Subcutaneous abdominal adipose tissue (tissue), 5 donors: Measurements from ENCODE around the gene ACP5.
"Not testable (repeated sequence)": the region's sequence is repeated elsewhere in the genome, so short reads cannot be mapped to it uniquely, and the experiment has no call there.

Experiments used
- H3K27ac ChIP-seq: one replicate; pipeline ENCODE4 v1.7.0; 2013; ENCODE audit warnings: low read depth, mild to moderate bottlenecking, inconsistent platforms, low read length, moderate library complexity
- H3K27me3 ChIP-seq, 5 donors: one replicate each; pipeline ENCODE4 v1.7.0; 2013; ENCODE audit warnings: low read length in 5 of 5, inconsistent platforms in 1 of 5; ENCODE audit not compliant: control insufficient read depth in 5 of 5, insufficient read depth in 4 of 5
- H3K36me3 ChIP-seq, 5 donors: one replicate each; pipeline ENCODE4 v1.7.0; 2013; ENCODE audit warnings: low read length in 5 of 5; ENCODE audit not compliant: control insufficient read depth in 5 of 5, insufficient read depth in 5 of 5
- H3K4me1 ChIP-seq, 5 donors: one replicate each; pipeline ENCODE4 v1.7.0; 2013; ENCODE audit warnings: low read length in 5 of 5, mild to moderate bottlenecking in 3 of 5, moderate library complexity in 1 of 5; ENCODE audit not compliant: control insufficient read depth in 5 of 5, insufficient read depth in 5 of 5
- H3K4me3 ChIP-seq, 5 donors: one replicate each; pipeline ENCODE4 v1.7.0; 2013; ENCODE audit warnings: low read length in 5 of 5, low read depth in 1 of 5
- H3K9ac ChIP-seq, 5 donors: one replicate each; pipeline ENCODE4 v1.7.0; 2013; ENCODE audit warnings: low read length in 5 of 5, mild to moderate bottlenecking in 4 of 5, moderate library complexity in 3 of 5
- H3K9me3 ChIP-seq, 5 donors: one replicate each; pipeline ENCODE4 v1.7.0; 2013; ENCODE audit warnings: low read length in 5 of 5; ENCODE audit not compliant: control insufficient read depth in 5 of 5
- donor health status: healthy.
- donor health status: healthy.
- donor health status: healthy.
- donor health status: healthy.
- donor health status: healthy.

ACP5 gene

DNA sequence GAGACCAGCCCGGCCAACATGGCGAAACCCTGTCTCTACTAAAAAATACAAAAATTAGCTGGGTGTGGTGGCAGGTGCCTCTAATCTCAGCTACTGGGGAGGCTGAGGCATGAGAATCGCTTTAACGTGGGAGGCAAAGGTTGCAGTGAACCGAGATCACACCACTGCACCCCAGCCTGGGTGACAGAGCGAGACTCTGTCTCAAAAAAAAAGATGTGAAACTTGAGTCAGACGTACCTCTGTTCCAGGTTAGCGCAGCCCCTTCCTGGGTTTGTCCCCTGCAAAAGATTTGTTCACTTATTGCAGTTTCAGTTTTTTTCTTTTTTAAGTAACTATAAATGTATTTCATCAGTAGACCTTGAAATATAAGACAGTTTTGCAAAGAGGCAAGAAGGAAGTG is 22.3 kb upstream of the ACP5 start:
- H3K27me3 ChIP-seq, H3K9ac ChIP-seq, H3K36me3 ChIP-seq, H3K9me3 ChIP-seq, H3K4me3 ChIP-seq, H3K27ac ChIP-seq: not testable (repeated sequence)
- H3K4me1 ChIP-seq, result peaks cover 0 to 28% (median 16%) of the 10 kb centered on the region in 5 donors

DNA sequence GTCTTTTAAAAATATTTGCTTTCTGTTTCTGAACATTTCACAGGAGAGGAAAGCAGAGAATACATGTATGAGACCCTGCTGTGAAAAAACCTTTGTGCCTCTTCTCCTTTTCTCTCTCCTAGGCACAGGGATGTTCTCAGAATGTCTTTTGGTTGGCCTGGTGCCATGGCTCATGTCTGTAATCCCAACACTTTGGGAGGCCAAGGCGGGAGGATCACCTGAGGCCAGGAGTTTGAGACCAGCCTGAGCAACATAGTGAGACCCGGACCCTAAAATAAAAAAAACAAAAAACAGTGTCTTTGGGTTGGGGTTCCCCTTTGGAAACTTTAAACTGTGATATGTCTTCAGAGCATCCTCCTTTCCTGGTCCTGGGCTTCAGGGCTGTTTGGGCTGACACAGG is 21.3 kb upstream of the ACP5 start:
- H3K4me1 ChIP-seq, result peaks cover 0 to 28% (median 16%) of the 10 kb centered on the region in 5 donors

DNA sequence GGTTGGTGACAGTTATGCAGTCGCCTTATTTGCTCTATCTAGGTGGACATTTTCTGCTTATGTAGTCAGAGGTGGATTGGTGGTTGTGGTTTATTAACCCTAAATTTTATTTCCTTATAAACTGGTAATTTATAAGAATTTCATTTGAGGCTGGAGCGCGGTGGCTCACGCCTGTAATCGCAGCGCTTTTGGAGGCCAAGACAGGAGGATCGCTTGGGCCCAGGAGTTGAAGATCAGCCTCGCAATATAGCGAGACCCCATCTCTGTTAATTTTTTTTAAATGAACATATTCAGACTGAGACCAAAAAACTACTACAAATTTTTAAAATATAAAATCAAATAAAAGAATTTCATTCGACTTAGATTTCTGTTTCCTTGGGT is 20.6 kb upstream of the ACP5 start:
- Histone ChIP-seq H3K27ac (peak overlapping the region; percentile 69), H3K27me3 (no peaks in the 10 kb centered on the region), H3K4me1 (peaks cover 0 to 28% (median 16%) of the 10 kb centered on the region in 5 donors), H3K9ac (peak overlapping the region; percentile 48 to 97 (median 94)), H3K9me3 (no peaks in the 10 kb centered on the region), H3K4me3 (peak overlapping the region; percentile 91 to 98 (median 94)), H3K36me3 (no peaks in the 10 kb centered on the region)

More for the DNA sequence above, 21.3 kb upstream of the ACP5 start:
- no peaks in the 10 kb centered on the region for H3K9me3 ChIP-seq
- no peak overlapping the region for H3K4me3 ChIP-seq
- no peak overlapping the region for H3K27ac ChIP-seq
- no peaks in the 10 kb centered on the region for H3K27me3 ChIP-seq
- H3K9ac ChIP-seq, result peak overlapping the region in 3 of 5 donors; percentile 11 to 96 (median 94)
- H3K36me3 ChIP-seq, result no peaks in the 10 kb centered on the region

DNA sequence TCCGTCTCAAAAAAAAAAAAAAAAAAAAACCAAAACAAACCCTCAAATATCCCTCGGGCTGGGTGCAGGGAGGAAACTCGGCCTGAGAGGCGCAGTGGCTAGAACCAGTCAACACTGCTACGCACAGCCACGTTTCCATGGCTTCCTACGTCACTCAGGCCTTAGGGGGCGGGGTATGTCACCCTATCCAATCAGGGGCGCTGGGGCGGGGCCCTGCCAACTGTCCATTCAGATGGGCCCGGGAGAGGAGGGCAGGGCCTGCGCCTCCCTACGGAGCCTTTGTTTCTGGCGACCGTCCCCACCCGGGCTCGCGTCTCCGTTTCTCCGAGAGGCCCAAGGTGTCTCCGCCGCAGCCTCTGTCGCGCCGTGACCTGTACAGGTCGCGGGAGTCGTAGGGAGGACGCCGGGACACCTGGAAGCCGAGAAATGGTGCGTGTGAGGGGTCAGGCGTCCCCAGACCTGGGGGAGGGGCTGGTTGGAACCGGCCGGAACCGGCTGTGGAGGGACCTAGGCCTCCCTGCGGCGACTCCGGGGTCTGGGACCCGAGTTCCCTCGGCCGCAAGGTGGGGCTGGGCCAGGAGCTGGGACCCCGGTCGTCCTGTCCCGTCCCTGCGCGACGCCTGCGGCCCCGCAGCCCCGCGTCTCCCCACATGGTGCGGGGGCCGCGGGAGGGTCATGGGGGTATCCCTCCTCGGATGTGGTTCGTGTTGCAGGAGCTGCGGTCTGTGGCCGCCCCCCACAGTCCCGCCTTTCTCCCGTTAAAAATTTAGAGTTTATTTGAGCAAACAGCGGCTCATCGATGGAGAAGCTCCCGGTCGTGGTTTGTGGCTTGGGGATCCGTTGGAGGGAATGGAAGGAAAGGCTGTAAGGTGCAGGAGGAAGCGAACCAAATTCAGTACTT is 20.0 kb upstream of the ACP5 start, which contains the start of gene ZNF627:
TSS of gene ZNF627 (plus strand) at position 282 of the 901 bp plus-strand sequence. CDS start at position 427, 145 bp downstream.
- Histone ChIP-seq H3K27me3 (no peaks in the 10 kb centered on the region), H3K27ac (peak within 1 kb of the TSS; percentile 69), H3K36me3 (no peaks in the 10 kb centered on the region), H3K9me3 (no peaks in the 10 kb centered on the region), H3K4me3 (peak within 1 kb of the TSS; percentile 91 to 98 (median 94)), H3K9ac (peak within 1 kb of the TSS; percentile 48 to 97 (median 94)), H3K4me1 (peaks cover 0 to 28% (median 16%) of the 10 kb centered on the region in 5 donors)

DNA sequence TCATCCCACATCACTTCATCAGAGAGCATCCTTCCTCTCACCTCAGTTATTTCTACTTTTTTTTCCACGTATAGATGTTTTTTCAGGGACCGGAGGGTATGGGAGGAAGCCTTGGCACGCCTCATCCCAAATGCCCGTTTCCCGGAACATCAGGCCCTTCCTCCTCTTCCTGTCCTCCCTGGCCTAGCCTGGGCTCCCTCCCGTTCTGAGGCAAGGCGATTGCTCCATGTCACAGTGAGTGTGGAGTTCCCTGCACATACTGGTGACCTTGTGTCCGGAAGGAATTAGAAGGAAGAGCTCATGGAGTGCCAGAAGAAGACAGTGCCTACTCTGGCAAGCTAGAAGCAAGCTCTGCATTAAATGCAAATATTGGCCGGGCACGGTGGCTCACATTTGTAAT is 18.7 kb upstream of the ACP5 start:
- peak overlapping the region in 1 of 5 donors; percentile 11 for H3K9ac ChIP-seq
- H3K4me1 ChIP-seq, result peaks cover 0 to 28% (median 16%) of the 10 kb centered on the region in 5 donors
- H3K27ac ChIP-seq, result no peak overlapping the region
- no peaks in the 10 kb centered on the region for H3K36me3 ChIP-seq
- H3K27me3 ChIP-seq, result no peaks in the 10 kb centered on the region
- no peaks in the 10 kb centered on the region for H3K9me3 ChIP-seq
- peak overlapping the region in 1 of 5 donors; percentile 98 for H3K4me3 ChIP-seq

DNA sequence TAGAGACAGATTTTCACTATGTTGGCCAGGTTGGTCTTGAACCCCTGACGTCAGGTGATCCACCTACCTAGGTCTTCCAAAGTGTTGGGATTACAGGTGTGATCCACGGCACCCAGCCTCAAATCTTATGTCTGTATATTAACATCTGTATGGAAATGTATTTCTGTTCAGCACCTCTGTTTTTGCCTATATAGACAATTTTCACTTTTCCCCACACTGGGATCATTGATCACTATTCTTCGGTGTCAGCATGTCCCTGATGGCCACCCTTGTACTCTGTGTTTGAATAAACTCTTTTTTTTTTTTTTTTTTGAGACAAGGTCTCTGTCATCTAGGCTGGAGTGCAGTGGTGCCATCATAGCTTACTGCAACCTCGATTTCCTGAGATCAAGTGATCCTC is 16.6 kb upstream of the ACP5 start:
- Histone ChIP-seq H3K9me3 (no peaks in the 10 kb centered on the region), H3K9ac (no peak overlapping the region), H3K4me3 (no peak overlapping the region), H3K27ac (no peak overlapping the region), H3K36me3 (no peaks in the 10 kb centered on the region), H3K27me3 (no peaks in the 10 kb centered on the region), H3K4me1 (peaks cover 0 to 25% (median 16%) of the 10 kb centered on the region in 5 donors)

DNA sequence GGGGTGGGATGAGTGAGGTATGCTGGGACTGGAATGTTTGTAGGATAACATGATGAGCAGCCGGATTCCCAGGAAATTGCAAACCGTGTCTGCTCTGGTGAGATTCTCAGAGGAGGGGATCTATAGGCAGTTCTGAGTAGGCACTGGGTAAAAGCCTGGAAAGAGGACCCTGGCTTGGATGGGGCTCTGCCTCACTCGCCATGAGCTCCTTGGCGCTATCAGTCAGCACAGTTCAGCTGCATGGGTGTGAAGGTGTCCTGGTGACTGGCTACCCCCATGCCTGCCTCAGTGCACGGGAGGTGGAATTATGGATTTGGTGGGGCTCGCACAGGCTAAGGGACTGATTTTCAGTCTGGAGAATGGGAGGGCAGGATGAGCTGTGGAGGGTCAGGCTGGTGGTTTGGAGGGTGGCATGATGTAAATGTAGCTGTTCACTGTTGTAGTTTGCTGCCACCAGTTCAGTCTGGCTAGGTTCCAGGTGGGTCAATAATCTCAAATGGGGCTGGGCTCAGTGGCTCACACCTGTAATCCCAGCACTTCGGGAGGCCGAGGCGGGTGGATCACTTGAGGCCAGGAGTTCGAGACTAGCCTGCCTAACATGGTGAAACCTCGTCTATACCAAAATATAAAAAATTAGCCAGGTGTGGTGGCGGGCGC is 10.7 kb upstream of the ACP5 start:
- Histone ChIP-seq H3K27me3 (no peaks in the 10 kb centered on the region), H3K9me3 (no peaks in the 10 kb centered on the region), H3K27ac (no peak overlapping the region), H3K4me1 (peaks cover 0 to 5% (median 4%) of the 10 kb centered on the region in 5 donors), H3K9ac (peak overlapping the region in 1 of 5 donors; percentile 39), H3K36me3 (no peaks in the 10 kb centered on the region), H3K4me3 (no peak overlapping the region)

DNA sequence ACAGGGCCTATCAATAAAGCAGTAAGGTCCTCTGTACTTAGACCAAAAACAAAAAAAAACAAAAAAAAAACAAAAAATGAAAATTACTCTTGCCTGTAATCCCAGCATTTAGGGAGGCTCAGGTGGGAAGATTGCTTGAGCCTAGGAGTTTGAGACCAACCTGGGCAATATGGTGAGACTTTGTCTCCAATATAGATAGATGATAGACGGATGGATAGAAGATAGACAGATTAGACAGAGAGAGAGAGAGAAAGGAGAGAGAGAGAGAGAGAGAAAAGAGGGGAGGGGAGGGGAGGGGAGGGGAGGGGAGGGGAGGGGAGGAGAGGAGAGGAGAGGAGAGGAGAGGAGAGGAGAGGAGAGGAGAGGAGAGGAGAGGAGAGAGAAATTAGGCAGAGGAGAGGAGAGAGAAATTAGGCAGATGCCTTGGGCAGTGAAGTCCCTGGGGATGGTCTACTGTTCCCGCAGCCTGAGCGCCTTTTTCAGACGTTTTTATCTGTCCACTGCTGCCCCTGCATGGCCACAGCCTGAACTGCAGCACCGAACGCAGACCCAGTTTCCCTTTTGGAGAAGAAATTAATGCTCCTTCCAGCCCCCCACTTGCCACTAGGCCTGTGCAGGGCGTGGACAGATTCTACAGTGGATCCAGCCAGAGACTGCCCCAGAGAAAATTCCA is 10.0 kb upstream of the ACP5 start:
- Histone ChIP-seq H3K9me3 (no peaks in the 10 kb centered on the region), H3K27me3 (no peaks in the 10 kb centered on the region), H3K27ac (no peak overlapping the region), H3K36me3 (no peaks in the 10 kb centered on the region), H3K9ac (no peak overlapping the region), H3K4me3 (no peak overlapping the region), H3K4me1 (peaks cover 0 to 5% (median 4%) of the 10 kb centered on the region in 5 donors)

DNA sequence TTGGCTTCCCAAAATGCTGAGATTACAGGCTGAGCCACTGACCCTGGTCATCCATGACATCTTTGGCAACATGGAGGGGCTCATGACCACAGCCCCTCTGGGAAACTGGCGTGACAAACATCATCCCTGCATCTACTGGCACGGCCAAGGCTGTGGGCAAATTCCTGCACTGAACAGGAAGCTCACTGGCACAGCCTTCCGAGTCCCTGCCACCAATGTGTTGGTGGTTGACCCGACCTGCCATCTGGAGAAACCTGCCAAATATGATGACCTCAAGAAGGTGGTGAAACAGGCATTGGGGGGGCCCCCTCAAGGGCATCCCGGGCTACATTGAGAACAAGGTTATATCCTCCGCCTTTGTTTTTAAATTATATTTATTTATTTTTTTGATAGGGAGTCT is 8.9 kb upstream of the ACP5 start:
- Histone ChIP-seq H3K27me3 (no peaks in the 10 kb centered on the region), H3K9me3 (no peaks in the 10 kb centered on the region), H3K36me3 (no peaks in the 10 kb centered on the region), H3K9ac (no peak overlapping the region), H3K4me3 (no peak overlapping the region), H3K27ac (no peak overlapping the region), H3K4me1 (peaks cover 0 to 5% (median 4%) of the 10 kb centered on the region in 5 donors)
